GM12878 (cell line): ENCODE measurements around the gene SLC25A29. TPM values are rescaled to one million over a fixed set of nuclear protein-coding genes. Genes with fewer than 3 reads are reported as not detected.
"Not testable (repeated sequence)": the region's sequence is repeated elsewhere in the genome, so short reads cannot be mapped to it uniquely, and the experiment has no call there.

ENCODE experiments used
- ATAC-seq: fragments of 200-7000 bp; cut with Tn5 transposase; 3 replicates; pipeline ENCODE4 v1.9.1; 2020; ENCODE audit warnings: mild to moderate bottlenecking, moderate library complexity
- BruUV-seq: library from RNA; stranded (reverse); fragments of 400-500 nt; replicated peaks from 2 replicates; lab custom pipeline; 2021; lab: Mats Ljungman, UMichigan
- CTCF ChIA-PET: fragments of 300-600 bp; sonication (Branson Sonifier 250); formaldehyde crosslinking; extraction: SDS; loops from one replicate; lab custom pipeline; 2021; ENCODE audit warnings: inconsistent platforms; lab: Yijun Ruan, JAX
- POLR2A ChIA-PET: fragments of 350-600 bp; formaldehyde crosslinking; extraction: SDS; loops from one replicate; lab custom pipeline; 2021; ENCODE audit warnings: inconsistent platforms; lab: Charles Lee
- RAD21 ChIA-PET: fragments of 300-600 bp; sonication (Branson Sonifier 250); formaldehyde crosslinking; loops from one replicate; lab custom pipeline; 2023; ENCODE audit warnings: antibody characterized with exemption; ENCODE audit not compliant: unreplicated experiment; lab: Charles Lee
- SMC1A ChIA-PET: fragments of 300-600 bp; sonication (Branson Sonifier 250); formaldehyde crosslinking; loops from one replicate; lab custom pipeline; 2023; ENCODE audit not compliant: unreplicated experiment, uncharacterized antibody; lab: Charles Lee
- DNase-seq: peaks from one replicate; pipeline ENCODE4 v3.0.0-alpha.2; 2011; ENCODE audit warnings: low read depth, low spot score
- FAIRE-seq: peaks from 3 replicates; lab custom pipeline; 2011; peaks lifted over from hg19 to GRCh38; lab: Jason Lieb, UNC
- H2AFZ ChIP-seq: 2 replicates; pipeline ENCODE4 v1.6.0; 2011; ENCODE audit warnings: low read depth, low read length, control low read depth; ENCODE audit not compliant: control insufficient read depth
- H3K27ac ChIP-seq: 2 replicates; pipeline ENCODE4 v1.5.1; 2011; ENCODE audit warnings: control low read depth; ENCODE audit not compliant: control insufficient read depth, insufficient read depth
- H3K27me3 ChIP-seq, 2 experiments: replicated peaks in 1 of 2; 2 replicates each; pipeline versions ENCODE4 v1.6.0 to v1.6.1; 2011; ENCODE audit warnings: low read length in 1 of 2; ENCODE audit not compliant: control insufficient read depth in 2 of 2, insufficient read depth in 2 of 2
- H3K36me3 ChIP-seq, 2 experiments: 2 replicates each; pipeline ENCODE4 v1.5.1; 2011; ENCODE audit warnings: low read length in 1 of 2; ENCODE audit not compliant: control insufficient read depth in 2 of 2, insufficient read depth in 2 of 2
- H3K4me1 ChIP-seq: 2 replicates; pipeline ENCODE4 v1.6.1; 2011; ENCODE audit warnings: mild to moderate bottlenecking, low read length, moderate library complexity, mixed read lengths; ENCODE audit not compliant: control insufficient read depth, insufficient read depth
- H3K4me2 ChIP-seq: 2 replicates; pipeline ENCODE4 v1.6.0; 2011; ENCODE audit warnings: control low read depth; ENCODE audit not compliant: control insufficient read depth, insufficient read depth
- H3K4me3 ChIP-seq: fragments of 200-600 bp; sonication (generic); 2 replicates; pipeline ENCODE4 v1.5.1; 2016
- H3K79me2 ChIP-seq: 2 replicates; pipeline ENCODE4 v1.6.0; 2011; ENCODE audit warnings: low read length; ENCODE audit not compliant: control insufficient read depth, insufficient read depth
- H3K9ac ChIP-seq: 2 replicates; pipeline ENCODE4 v1.8.0; 2011; ENCODE audit warnings: low read length, control low read depth, mixed read lengths; ENCODE audit not compliant: control insufficient read depth, insufficient read depth
- H3K9me3 ChIP-seq: replicated peaks from 3 replicates; pipeline ENCODE4 v1.5.1; 2011; ENCODE audit warnings: mild to moderate bottlenecking, low read length; ENCODE audit not compliant: control insufficient read depth, insufficient read depth
- H4K20me1 ChIP-seq: 2 replicates; pipeline ENCODE4 v1.6.0; 2011; ENCODE audit not compliant: control insufficient read depth, insufficient read depth
- RELB ChIP-seq: fragments of 450-650 bp; IDR thresholded peaks from 2 replicates; pipeline ENCODE4 v1.6.1; 2017; ENCODE audit warnings: low read depth, mild to moderate bottlenecking, moderate library complexity
- WGBS: methylation state at CpG from one replicate; pipeline ENCODE4 v1.1.6; 2016; ENCODE audit warnings: low lambda C conversion rate; ENCODE audit not compliant: insufficient replicate concordance, insufficient coverage; ENCODE audit errors: missing lambda C conversion rate; 5-methylcytosine and 5-hydroxymethylcytosine counted together
- in situ Hi-C: fragments of 300-500 bp; cut with MboI; formaldehyde crosslinking; loops from 9 replicates; pipeline ENCODE4 v1.14.3; 2018; ENCODE audit warnings: mixed read lengths
- intact Hi-C: fragments of 100-400 bp; cut with micrococcal nuclease; formaldehyde crosslinking; loops from one replicate; pipeline ENCODE4 v1.14.2; 2022; ENCODE audit not compliant: unreplicated experiment
- polyA plus RNA-seq, 11 experiments: library from polyadenylated mRNA; depleted of rRNA in 4 of 11; unstranded in 6 of 11; stranded (reverse) in 5 of 11; fragments of >200 nt; fragmentation: Nextera tagmentation in 4 of 11; fragmentation: Illumina TruSeq in 1 of 11; extraction: Ambion mirVana in 4 of 11; extraction: Trizol in 1 of 11; gene quantifications; 1 replicate in 1 of 11; 2 replicates in 10 of 11; pipeline versions ENCODE4 v1.2.1 to v1.2.3, GENCODE V29; 2011 to 2016; ENCODE audit warnings: inconsistent platforms in 2 of 11, missing spikeins in 2 of 11, low read depth in 1 of 11
- total RNA-seq, 4 experiments: library from RNA; depleted of rRNA in 3 of 4; stranded (reverse); fragments of >200 nt in 3 of 4; fragmentation: Illumina TruSeq in 1 of 4; extraction: Trizol in 1 of 4; gene quantifications; 2 replicates each; pipeline versions ENCODE4 v1.2.1 to v1.2.3, GENCODE V29; 2013 to 2021

SLC25A29 gene
- total and polyA plus RNA-seq, 10 of the 15 experiments (the other 5 are each of a cell fraction or from before 2014, with no cell fraction given) = 0.42 to 13.3 (median 4.0) TPM; not detected in 1

- TF ChIP-seq RELB = no peak
Measured at GRCh38 chr14:100288382-100289185, 17.7 kb downstream of the SLC25A29 start (continued).

DNA sequence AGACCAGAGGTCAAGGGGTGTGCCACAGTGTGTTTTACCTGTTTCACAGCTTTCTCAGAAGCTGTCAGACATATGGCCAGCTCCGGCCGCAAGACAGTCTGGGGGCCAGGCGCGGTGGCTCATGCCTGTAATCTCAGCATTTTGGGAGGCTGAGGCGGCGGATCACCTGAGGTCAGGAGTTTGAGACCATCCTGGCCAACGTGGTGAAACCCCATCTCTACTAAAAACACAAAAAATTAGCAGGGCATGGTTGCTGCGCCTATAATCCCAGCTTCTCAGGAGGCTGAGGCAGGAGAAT lies 18.3 kb downstream of the SLC25A29 start:
- CTCF ChIA-PET = interaction anchor here (1.2 to 1.6 kb wide), 2 partner anchors 9 to 38 kb away, joined by 3 to 5 read pairs; no protein-coding TSS in a partner anchor

More for the DNA sequence above, 18.3 kb downstream of the SLC25A29 start:
- POLR2A ChIA-PET = interaction anchor here (0.6 kb wide), 1 partner anchor 52 kb away, joined by 8 read pairs; no protein-coding TSS in a partner anchor
- H3K4me1 ChIP-seq, H3K4me3 ChIP-seq, RAD21 ChIA-PET, H2AFZ ChIP-seq, H3K79me2 ChIP-seq, H3K36me3 ChIP-seq, intact Hi-C loops, H3K27ac ChIP-seq, H3K4me2 ChIP-seq, H3K27me3 ChIP-seq, SMC1A ChIA-PET, H3K9ac ChIP-seq, DNase-seq, ATAC-seq, FAIRE-seq, H4K20me1 ChIP-seq, H3K9me3 ChIP-seq, BruUV-seq: not testable (repeated sequence)
- WGBS = 83% methylated on average over 8 of the region's 8 CpGs
- in situ Hi-C loops = loop anchor here (10.0 kb wide), 1 partner anchor 357 kb away; no protein-coding TSS in a partner anchor
